Choroid plexus epithelial cell (primary cell): Measurements from ENCODE around the gene FGF12.

Experiments used
- DNase-seq: peaks from one replicate; pipeline ENCODE4 v3.0.0-alpha.2; 2010; ENCODE audit warnings: low read depth
- H3K4me3 ChIP-seq: 2 replicates; pipeline ENCODE4 v1.5.1; 2011; ENCODE audit warnings: low read depth, mild to moderate bottlenecking, control low read depth, low read length, moderate library complexity
- TF ChIP-seq, protein P1 (sequence below): conservative IDR thresholded peaks from 2 replicates; pipeline ENCODE4 v1.5.1; 2011; ENCODE audit warnings: low read depth, mild to moderate bottlenecking, control low read depth, inconsistent platforms, low read length, moderate library complexity

FGF12 gene

GRCh38 chr3:192651836-192652512 is 75.4 kb downstream of the FGF12 start:
- TF ChIP-seq, protein P1, sequence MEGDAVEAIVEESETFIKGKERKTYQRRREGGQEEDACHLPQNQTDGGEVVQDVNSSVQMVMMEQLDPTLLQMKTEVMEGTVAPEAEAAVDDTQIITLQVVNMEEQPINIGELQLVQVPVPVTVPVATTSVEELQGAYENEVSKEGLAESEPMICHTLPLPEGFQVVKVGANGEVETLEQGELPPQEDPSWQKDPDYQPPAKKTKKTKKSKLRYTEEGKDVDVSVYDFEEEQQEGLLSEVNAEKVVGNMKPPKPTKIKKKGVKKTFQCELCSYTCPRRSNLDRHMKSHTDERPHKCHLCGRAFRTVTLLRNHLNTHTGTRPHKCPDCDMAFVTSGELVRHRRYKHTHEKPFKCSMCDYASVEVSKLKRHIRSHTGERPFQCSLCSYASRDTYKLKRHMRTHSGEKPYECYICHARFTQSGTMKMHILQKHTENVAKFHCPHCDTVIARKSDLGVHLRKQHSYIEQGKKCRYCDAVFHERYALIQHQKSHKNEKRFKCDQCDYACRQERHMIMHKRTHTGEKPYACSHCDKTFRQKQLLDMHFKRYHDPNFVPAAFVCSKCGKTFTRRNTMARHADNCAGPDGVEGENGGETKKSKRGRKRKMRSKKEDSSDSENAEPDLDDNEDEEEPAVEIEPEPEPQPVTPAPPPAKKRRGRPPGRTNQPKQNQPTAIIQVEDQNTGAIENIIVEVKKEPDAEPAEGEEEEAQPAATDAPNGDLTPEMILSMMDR: no peak
- DNase-seq: no peak
- H3K4me3 ChIP-seq: no peak overlapping the region

GRCh38 chr3:192645437-192645836 is 81.9 kb downstream of the FGF12 start:
- DNase-seq: no peak
- H3K4me3 ChIP-seq: no peak overlapping the region
- TF ChIP-seq, protein P1: no peak

DNA sequence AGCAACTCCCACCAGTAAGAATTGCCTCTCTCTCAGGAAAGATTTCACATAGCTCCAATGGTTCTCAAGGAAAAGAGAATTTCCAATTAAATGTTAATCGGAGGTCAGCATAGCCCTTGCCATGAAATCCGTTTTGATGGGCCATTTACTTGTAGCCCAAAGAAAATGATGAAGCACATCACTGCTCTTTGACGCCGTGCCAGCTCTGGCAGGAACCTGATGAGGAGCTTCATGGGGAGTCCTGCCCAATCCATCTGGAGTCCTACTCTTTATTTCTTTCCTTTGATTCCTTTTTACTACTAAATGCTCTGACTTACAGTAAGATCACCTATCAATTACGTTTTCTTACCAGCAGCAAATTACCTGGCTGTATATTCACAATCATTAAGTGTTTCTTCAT is 84.7 kb downstream of the FGF12 start:
- TF ChIP-seq, protein P1: no peak
- DNase-seq: no peak
- H3K4me3 ChIP-seq: no peak overlapping the region

- no peak for DNase-seq
- H3K4me3 ChIP-seq: no peak overlapping the region
- TF ChIP-seq, protein P1: no peak
These were observed 85.4 kb downstream of the FGF12 start for GRCh38 chr3:192641919-192642318.

DNA sequence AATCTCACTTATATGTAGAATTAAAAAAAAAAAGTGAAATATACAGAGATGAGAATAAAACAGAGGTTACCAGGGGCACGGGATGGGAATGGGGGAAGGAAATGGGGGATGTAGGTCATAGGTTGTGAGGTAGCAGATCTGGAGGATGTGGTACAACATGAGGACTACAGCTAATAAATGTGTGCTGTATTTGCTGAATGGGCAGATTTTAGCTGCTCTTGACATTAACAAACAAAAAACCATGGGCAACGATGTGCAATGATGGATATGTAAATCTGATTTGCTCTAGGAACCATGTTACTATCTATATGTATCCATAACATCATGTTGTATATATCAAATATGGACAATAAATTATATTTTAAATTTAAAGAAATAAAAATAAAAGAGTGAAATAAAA is 87.4 kb downstream of the FGF12 start:
- H3K4me3 ChIP-seq: no peak overlapping the region
- no peak for DNase-seq
- TF ChIP-seq, protein P1: no peak

GRCh38 chr3:192637803-192638202 is 89.5 kb downstream of the FGF12 start:
- TF ChIP-seq, protein P1: no peak
- no peak for DNase-seq
- no peak overlapping the region for H3K4me3 ChIP-seq
